Panc1 (cell line): ENCODE measurements around the gene VAC14. TPM values are rescaled to one million over a fixed set of nuclear protein-coding genes. Genes with fewer than 3 reads are reported as not detected.

ENCODE experiments used
- ATAC-seq: fragments of 200-7000 bp; cut with Tn5 transposase; 2 replicates; pipeline ENCODE4 v1.9.1; 2020; ENCODE audit warnings: mild to moderate bottlenecking, moderate library complexity
- BruUV-seq: library from RNA; stranded (reverse); fragments of 400-500 nt; replicated peaks from 2 replicates; lab custom pipeline; 2021; lab: Mats Ljungman, UMichigan
- CTCF ChIA-PET: fragments of 300-600 bp; sonication (Branson Sonifier 250); formaldehyde crosslinking; loops from one replicate; lab custom pipeline; 2022; ENCODE audit warnings: antibody characterized with exemption; lab: Charles Lee
- POLR2A ChIA-PET: fragments of 300-600 bp; sonication (Branson Sonifier 250); formaldehyde crosslinking; loops from one replicate; lab custom pipeline; 2022; ENCODE audit warnings: antibody characterized with exemption; lab: Charles Lee
- DNase-seq: peaks from one replicate; pipeline ENCODE4 v3.0.0-alpha.2; 2010; ENCODE audit warnings: low read depth, low spot score
- H3K27ac ChIP-seq: 2 replicates; pipeline ENCODE4 v1.5.1; 2011; ENCODE audit warnings: mild to moderate bottlenecking, low read length, inconsistent platforms
- H3K27me3 ChIP-seq: fragments of 200-500 bp; sonication (Bioruptor generic); 2 replicates; pipeline ENCODE4 v1.6.0; 2014; ENCODE audit warnings: low read length, inconsistent platforms; ENCODE audit not compliant: control insufficient read depth, insufficient read depth
- H3K36me3 ChIP-seq: fragments of 200-500 bp; sonication (Bioruptor generic); 2 replicates; pipeline ENCODE4 v1.5.1; 2014; ENCODE audit warnings: inconsistent platforms, mild to moderate bottlenecking, low read length, moderate library complexity; ENCODE audit not compliant: control insufficient read depth, insufficient read depth
- H3K4me1 ChIP-seq: 2 replicates; pipeline ENCODE4 v1.5.1; 2011; ENCODE audit warnings: inconsistent platforms, mild to moderate bottlenecking, low read length, moderate library complexity; ENCODE audit not compliant: control insufficient read depth, insufficient read depth
- H3K4me3 ChIP-seq, 2 experiments: 2 replicates each; pipeline ENCODE4 v1.5.1; 2011 to 2012; ENCODE audit warnings: low read depth in 2 of 2, low read length in 2 of 2, mild to moderate bottlenecking in 2 of 2, inconsistent platforms in 1 of 2, moderate library complexity in 1 of 2
- H3K9me3 ChIP-seq: fragments of 200-500 bp; sonication (Bioruptor generic); 2 replicates; pipeline ENCODE4 v1.5.1; 2014; ENCODE audit warnings: low read depth, mild to moderate bottlenecking, inconsistent platforms, low read length, moderate library complexity; ENCODE audit not compliant: control insufficient read depth, insufficient read depth
- POLR2AphosphoS5 ChIP-seq: IDR thresholded peaks from 2 replicates; pipeline ENCODE4 v1.6.1; 2012; ENCODE audit warnings: mild to moderate bottlenecking, low read depth, low read length, moderate library complexity
- SIN3A ChIP-seq: IDR thresholded peaks from 2 replicates; pipeline ENCODE4 v1.6.1; 2012; ENCODE audit warnings: low read depth, mild to moderate bottlenecking, low read length, moderate library complexity, borderline replicate concordance; ENCODE audit not compliant: insufficient read depth
- TCF7L2 ChIP-seq: IDR thresholded peaks from 2 replicates; pipeline ENCODE4 v1.6.1; 2011; ENCODE audit warnings: mild to moderate bottlenecking, low read depth, low read length, inconsistent platforms
- in situ Hi-C: cut with HindIII; loops from 2 replicates; pipeline ENCODE4 v1.10.0; 2016; ENCODE audit warnings: low sequenced_read_pairs, low pct_unique_long_range_greater_than_20kb
- intact Hi-C: fragments of 100-400 bp; cut with micrococcal nuclease; formaldehyde crosslinking; loops from one replicate; pipeline ENCODE4 v1.10.0; 2022; ENCODE audit not compliant: unreplicated experiment
- total RNA-seq: library from RNA; stranded (reverse); gene quantifications from one replicate; pipeline ENCODE4 v1.2.1, GENCODE V29; 2021; ENCODE audit not compliant: unreplicated experiment
- TF ChIP-seq, protein P1 (sequence below): fragments of 450-650 bp; IDR thresholded peaks from 2 replicates; pipeline ENCODE4 v1.5.1; 2017; ENCODE audit warnings: mild to moderate bottlenecking
- TF ChIP-seq, protein P2 (sequence below), 2 experiments: IDR thresholded peaks; 2 replicates each; pipeline ENCODE4 v1.6.1; 2011 to 2012; ENCODE audit warnings: low read depth in 2 of 2, control low read depth in 1 of 2, low read length in 1 of 2, mild to moderate bottlenecking in 1 of 2, moderate library complexity in 1 of 2; ENCODE audit not compliant: insufficient read depth in 1 of 2

The VAC14 gene
- total RNA-seq, 1 experiment from 2014 or later: 37.9 TPM

DNA sequence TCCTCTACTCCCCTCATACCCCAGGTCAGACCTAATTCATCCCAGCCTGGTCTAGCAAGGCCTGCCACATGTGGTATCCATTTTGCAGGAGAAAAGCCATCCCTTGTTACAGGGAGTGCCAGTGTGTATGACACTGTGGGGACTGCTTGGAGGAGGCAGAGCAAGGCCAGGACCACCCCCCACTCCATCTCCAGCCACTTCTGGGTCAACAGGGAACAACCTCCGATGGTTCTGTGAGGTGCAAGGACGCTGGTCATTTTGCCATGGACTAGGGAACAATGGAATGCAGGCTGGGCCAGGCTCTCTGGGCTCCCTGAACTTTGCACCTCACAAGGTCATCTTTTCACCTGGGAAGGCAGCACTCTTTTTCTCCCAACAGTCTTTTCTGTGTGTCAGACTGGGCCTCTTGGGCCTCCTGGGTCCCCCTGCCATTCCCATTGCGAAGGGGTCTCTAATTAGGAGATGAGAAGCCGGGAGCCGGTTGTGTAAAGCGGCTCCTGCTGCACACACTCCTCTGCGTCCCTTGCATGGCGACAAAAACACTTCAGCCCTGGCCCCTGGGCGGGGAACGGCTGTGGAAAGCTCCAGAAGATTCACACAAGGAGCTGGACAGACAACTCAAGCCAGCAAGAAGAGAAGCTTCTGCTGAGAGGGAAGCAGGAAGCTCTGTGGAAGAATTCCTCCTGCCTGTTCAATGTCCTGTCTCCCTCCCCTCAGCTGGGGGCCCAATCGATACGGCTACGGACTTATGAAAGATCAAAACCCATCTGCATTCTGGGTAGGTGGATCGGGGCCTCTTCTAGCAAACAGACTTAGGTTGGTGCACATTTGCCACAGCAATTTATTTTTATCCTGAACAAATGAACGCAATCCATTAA, 76.6 kb downstream of the VAC14 start:
- DNase-seq (no peak), ATAC-seq (no peak)
- H3K4me3 ChIP-seq: no peak overlapping the region
- no peaks in the 10 kb centered on the region for H3K9me3 ChIP-seq
- H3K27ac ChIP-seq: no peak overlapping the region
- in situ Hi-C loops (no loop called here), intact Hi-C loops (no loop called here)
- no peaks in the 10 kb centered on the region for H3K27me3 ChIP-seq
- CTCF ChIA-PET: no interaction called here
- H3K36me3 ChIP-seq: no peaks in the 10 kb centered on the region
- TF ChIP-seq, protein P1, sequence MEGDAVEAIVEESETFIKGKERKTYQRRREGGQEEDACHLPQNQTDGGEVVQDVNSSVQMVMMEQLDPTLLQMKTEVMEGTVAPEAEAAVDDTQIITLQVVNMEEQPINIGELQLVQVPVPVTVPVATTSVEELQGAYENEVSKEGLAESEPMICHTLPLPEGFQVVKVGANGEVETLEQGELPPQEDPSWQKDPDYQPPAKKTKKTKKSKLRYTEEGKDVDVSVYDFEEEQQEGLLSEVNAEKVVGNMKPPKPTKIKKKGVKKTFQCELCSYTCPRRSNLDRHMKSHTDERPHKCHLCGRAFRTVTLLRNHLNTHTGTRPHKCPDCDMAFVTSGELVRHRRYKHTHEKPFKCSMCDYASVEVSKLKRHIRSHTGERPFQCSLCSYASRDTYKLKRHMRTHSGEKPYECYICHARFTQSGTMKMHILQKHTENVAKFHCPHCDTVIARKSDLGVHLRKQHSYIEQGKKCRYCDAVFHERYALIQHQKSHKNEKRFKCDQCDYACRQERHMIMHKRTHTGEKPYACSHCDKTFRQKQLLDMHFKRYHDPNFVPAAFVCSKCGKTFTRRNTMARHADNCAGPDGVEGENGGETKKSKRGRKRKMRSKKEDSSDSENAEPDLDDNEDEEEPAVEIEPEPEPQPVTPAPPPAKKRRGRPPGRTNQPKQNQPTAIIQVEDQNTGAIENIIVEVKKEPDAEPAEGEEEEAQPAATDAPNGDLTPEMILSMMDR: no peak
- TF ChIP-seq TCF7L2: no peak
- TF ChIP-seq POLR2AphosphoS5: no peak
- TF ChIP-seq SIN3A: no peak
- TF ChIP-seq, protein P2, sequence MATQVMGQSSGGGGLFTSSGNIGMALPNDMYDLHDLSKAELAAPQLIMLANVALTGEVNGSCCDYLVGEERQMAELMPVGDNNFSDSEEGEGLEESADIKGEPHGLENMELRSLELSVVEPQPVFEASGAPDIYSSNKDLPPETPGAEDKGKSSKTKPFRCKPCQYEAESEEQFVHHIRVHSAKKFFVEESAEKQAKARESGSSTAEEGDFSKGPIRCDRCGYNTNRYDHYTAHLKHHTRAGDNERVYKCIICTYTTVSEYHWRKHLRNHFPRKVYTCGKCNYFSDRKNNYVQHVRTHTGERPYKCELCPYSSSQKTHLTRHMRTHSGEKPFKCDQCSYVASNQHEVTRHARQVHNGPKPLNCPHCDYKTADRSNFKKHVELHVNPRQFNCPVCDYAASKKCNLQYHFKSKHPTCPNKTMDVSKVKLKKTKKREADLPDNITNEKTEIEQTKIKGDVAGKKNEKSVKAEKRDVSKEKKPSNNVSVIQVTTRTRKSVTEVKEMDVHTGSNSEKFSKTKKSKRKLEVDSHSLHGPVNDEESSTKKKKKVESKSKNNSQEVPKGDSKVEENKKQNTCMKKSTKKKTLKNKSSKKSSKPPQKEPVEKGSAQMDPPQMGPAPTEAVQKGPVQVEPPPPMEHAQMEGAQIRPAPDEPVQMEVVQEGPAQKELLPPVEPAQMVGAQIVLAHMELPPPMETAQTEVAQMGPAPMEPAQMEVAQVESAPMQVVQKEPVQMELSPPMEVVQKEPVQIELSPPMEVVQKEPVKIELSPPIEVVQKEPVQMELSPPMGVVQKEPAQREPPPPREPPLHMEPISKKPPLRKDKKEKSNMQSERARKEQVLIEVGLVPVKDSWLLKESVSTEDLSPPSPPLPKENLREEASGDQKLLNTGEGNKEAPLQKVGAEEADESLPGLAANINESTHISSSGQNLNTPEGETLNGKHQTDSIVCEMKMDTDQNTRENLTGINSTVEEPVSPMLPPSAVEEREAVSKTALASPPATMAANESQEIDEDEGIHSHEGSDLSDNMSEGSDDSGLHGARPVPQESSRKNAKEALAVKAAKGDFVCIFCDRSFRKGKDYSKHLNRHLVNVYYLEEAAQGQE (IDR thresholded peaks at IDR 0.05; ENCODE audit: insufficient read depth in 1 of 2, low read depth in 2 of 2, low read length in 1 of 2): no peak
- POLR2A ChIA-PET: no interaction called here
- no peaks in the 10 kb centered on the region for H3K4me1 ChIP-seq
- BruUV-seq: no TSS peak

DNA sequence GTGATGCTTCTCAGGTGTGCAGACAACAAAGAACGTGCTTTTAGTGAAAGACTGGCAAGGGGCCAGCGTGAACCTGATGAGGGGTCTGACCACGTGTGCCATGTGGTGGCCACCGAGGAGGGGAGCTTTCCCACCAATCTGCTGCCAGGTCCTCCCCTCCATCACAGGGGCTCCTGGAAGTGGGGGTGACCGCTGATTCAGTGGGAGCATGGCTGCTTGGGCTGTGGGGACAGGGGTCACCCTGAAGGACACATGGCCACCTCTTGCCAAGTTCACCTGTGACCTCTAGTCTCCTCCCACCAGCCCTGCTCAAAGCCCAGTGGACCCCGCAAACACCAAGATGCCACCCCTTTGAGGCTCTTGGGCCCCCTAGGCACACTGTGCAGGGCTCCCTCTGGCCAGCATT, 77.2 kb downstream of the VAC14 start:
- Histone ChIP-seq H3K4me3 (no peak overlapping the region), H3K36me3 (no peaks in the 10 kb centered on the region), H3K27me3 (no peaks in the 10 kb centered on the region), H3K27ac (no peak overlapping the region), H3K4me1 (no peaks in the 10 kb centered on the region), H3K9me3 (no peaks in the 10 kb centered on the region)
- ChIA-PET CTCF (no interaction called here), POLR2A (no interaction called here)
- DNase-seq (no peak), ATAC-seq (no peak)
- intact Hi-C loops (no loop called here), in situ Hi-C loops (no loop called here)
- no TSS peak for BruUV-seq
- TF ChIP-seq SIN3A: no peak
- TF ChIP-seq, protein P2 (IDR thresholded peaks at IDR 0.05; ENCODE audit: insufficient read depth in 1 of 2, low read depth in 2 of 2, low read length in 1 of 2): no peak
- no peak for TF ChIP-seq POLR2AphosphoS5
